ENCODE data around the gene GNB1L.

GNB1L gene

DNA sequence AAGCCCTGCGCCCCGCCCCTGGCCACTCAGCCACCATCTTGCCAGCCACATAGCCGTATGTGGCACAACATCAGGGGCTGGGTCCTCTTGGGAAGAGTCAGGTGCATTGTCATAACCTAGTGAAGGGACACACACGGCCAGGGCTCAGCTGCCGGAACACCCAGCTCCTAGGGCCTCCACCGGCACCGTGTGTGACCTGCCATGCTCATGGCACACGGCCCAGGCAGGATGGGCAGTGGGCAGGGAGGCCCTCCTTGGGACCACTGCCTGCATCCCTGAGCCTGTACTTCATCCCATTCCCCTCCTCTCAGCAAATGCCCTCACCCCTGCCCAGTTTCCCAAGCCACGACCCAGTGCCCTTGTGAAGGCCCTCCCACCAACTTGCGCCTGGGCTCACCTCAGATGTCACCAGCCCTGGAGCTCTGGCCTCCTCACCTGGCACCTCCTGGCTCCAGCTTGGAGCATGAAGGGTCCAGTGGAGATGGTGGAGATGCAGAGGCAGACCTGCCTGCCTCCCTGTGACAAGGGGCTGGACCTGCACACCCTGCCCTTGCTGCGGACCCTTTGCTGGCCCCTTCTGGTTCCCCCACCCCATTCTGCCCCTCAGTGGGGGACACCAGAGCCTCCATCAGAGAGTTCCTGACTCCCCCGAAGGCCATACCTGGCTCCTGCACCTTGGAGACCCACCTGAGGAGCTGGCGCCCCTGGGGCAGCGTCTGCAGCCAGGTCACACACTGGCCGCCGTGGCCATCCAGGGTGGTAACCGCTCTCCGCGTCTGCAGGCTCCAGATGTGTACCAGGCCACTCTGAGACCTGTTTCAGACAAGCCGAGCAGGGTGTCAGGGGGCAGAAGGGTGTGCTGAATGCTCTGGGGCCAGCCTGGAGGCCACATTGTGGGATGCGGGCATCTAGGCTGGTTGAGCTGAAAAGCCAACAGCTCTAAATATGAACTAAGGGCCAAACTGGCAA, 34.5 kb downstream of the GNB1L start:
- H3K27me3 ChIP-seq (replicated peaks; ENCODE audit: control insufficient read depth, insufficient read depth, low read length), result no peaks in the 10 kb centered on the region
- no peak for TF ChIP-seq CTCF (IDR thresholded peaks at IDR 0.05; ENCODE audit: insufficient read depth, low read length, poor library complexity, severe bottlenecking)
- H3K36me3 ChIP-seq (ENCODE audit: control insufficient read depth, insufficient read depth, low read length), result no peaks in the 10 kb centered on the region
- no peak for DNase-seq (ENCODE audit: extremely low read depth, insufficient read length)
- H3K4me3 ChIP-seq (replicated peaks; ENCODE audit: low read depth, low read length), result no peak overlapping the region

DNA sequence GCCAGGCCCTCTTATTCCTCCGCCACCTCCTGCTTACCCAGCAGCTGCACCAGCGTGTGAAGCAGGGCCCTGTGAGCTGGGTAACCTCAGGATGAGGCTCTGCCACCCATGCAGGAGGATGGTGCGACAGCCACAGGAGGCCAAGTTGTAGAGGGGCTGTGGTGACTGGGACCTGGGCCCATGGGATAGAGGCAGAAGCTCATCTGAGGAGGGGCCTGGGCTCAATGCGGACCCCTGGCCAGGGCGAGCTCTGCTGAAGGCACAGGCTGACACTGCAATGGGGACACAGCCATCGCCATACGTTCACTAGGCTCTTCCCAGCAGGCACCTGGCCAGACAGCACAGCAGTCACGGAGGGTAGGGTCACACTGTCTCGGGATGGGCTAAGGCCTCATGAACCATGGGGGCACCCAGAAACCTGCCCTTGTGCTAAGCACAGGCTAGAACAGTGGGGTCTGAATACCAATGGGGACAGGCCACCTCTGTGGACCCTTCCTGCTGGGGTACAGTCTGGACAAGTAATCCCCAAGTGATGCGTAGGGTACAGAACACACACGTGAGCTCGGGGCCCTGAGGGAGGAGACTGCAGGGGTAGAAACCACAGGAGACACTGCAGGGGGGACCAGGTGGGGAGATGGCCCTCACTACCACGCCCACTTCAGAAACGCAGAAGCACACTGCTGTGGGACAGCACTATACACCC, 35.3 kb downstream of the GNB1L start:
- TF ChIP-seq CTCF (IDR thresholded peaks at IDR 0.05; ENCODE audit: insufficient read depth, low read length, poor library complexity, severe bottlenecking), result no peak
- Histone ChIP-seq H3K36me3 (ENCODE audit: control insufficient read depth, insufficient read depth, low read length) (no peaks in the 10 kb centered on the region), H3K27me3 (replicated peaks; ENCODE audit: control insufficient read depth, insufficient read depth, low read length) (no peaks in the 10 kb centered on the region), H3K4me3 (replicated peaks; ENCODE audit: low read depth, low read length) (no peak overlapping the region)
- DNase-seq (ENCODE audit: extremely low read depth, insufficient read length), result no peak

GRCh38 chr22:19818324-19819207, 36.1 kb downstream of the GNB1L start:
- no peak for DNase-seq (ENCODE audit: extremely low read depth, insufficient read length)
- Histone ChIP-seq H3K36me3 (ENCODE audit: control insufficient read depth, insufficient read depth, low read length) (no peaks in the 10 kb centered on the region), H3K27me3 (replicated peaks; ENCODE audit: control insufficient read depth, insufficient read depth, low read length) (no peaks in the 10 kb centered on the region), H3K4me3 (replicated peaks; ENCODE audit: low read depth, low read length) (no peak overlapping the region)
- no peak for TF ChIP-seq CTCF (IDR thresholded peaks at IDR 0.05; ENCODE audit: insufficient read depth, low read length, poor library complexity, severe bottlenecking)

DNA sequence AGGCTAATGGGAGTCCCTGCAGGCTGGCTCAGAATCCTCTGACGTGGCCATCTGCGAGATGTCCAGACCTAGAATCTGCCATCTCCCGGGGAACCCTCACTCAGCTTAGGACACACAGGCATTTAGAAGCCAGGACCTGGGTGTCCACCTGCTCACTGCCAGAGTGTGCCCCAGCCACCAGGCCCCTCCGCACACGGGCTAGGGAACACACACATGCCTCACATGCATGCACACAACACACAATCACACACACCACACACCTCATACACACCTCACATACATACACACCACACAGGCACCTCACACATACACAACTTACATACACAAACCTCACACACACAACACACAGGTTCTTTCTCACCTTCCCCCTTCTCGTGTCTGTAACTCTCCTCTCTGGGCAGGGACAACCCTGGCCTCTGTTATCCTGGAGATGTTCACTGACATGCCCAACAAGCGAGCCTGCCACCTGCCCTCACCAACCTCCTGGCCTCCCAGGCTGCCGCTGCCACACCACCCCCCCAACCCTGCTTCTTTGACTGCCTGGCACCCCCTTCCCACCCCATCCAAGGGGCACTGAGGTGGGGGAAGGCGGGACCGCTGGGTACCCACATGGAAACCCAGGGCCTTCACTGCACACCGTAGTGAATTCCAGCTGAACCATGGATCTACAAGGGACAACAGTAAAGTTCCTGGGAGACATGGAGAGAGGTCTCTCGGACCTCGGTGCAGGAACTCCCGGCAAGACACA, 38.1 kb downstream of the GNB1L start:
- DNase-seq (ENCODE audit: extremely low read depth, insufficient read length), result no peak
- Histone ChIP-seq H3K4me3 (replicated peaks; ENCODE audit: low read depth, low read length) (no peak overlapping the region), H3K27me3 (replicated peaks; ENCODE audit: control insufficient read depth, insufficient read depth, low read length) (no peaks in the 10 kb centered on the region), H3K36me3 (ENCODE audit: control insufficient read depth, insufficient read depth, low read length) (no peaks in the 10 kb centered on the region)
- no peak for TF ChIP-seq CTCF (IDR thresholded peaks at IDR 0.05; ENCODE audit: insufficient read depth, low read length, poor library complexity, severe bottlenecking)

DNA sequence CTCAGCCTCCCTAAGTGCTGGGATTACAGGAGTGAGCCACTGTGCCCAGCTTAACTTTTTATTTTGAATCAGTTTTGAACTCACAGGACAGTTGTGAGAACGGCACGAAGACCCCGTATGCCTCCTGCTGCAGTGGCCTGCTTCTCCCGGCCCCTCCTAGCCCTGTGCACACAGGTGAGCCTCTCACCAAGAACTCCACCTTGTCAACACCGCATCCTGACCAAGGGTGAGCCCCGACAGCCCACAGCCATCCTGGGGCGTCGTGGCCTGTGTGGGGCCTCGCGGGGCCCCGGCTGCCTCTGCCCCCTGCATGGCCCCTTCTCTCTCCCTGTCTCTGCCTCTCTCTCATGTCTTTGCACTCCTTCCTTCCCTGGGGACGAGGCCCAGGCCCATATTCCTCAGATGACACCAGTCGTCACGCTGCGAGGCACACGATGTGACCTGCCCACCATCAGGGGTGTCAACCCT, 38.8 kb downstream of the GNB1L start:
- no peak for TF ChIP-seq CTCF (IDR thresholded peaks at IDR 0.05; ENCODE audit: insufficient read depth, low read length, poor library complexity, severe bottlenecking)

More for the DNA sequence above, 38.8 kb downstream of the GNB1L start:
- no peaks in the 10 kb centered on the region for H3K36me3 ChIP-seq (ENCODE audit: control insufficient read depth, insufficient read depth, low read length)
- DNase-seq (ENCODE audit: extremely low read depth, insufficient read length), result no peak
- H3K27me3 ChIP-seq (replicated peaks; ENCODE audit: control insufficient read depth, insufficient read depth, low read length), result no peaks in the 10 kb centered on the region
- no peak overlapping the region for H3K4me3 ChIP-seq (replicated peaks; ENCODE audit: low read depth, low read length)
